K562 (cell line): ENCODE measurements around the gene PIEZO2. TPM values are rescaled to one million over a fixed set of nuclear protein-coding genes. Genes with fewer than 3 reads are reported as not detected.

Experiments used
- ATAC-seq: fragments of 200-7000 bp; cut with Tn5 transposase; 3 replicates; pipeline ENCODE4 v1.9.1; 2020; ENCODE audit warnings: moderate library complexity
- BruUV-seq: library from RNA; stranded (reverse); fragments of 400-500 nt; replicated peaks from 2 replicates; lab custom pipeline; 2021; lab: Mats Ljungman, UMichigan
- CTCF ChIA-PET: fragments of 300-600 bp; formaldehyde crosslinking; extraction: SDS; loops from one replicate; lab custom pipeline; 2021; ENCODE audit warnings: low intra/inter-chr PET ratio; lab: Yijun Ruan, JAX
- POLR2A ChIA-PET: fragments of 300-600, 350-650 bp; sonication (Branson Sonifier 250); formaldehyde crosslinking; extraction: SDS; loops from one replicate; lab custom pipeline; 2021; ENCODE audit warnings: antibody characterized with exemption, inconsistent platforms; lab: Yijun Ruan, JAX
- DNase-seq, 4 experiments: peaks; one replicate each; pipeline versions ENCODE4 v3.0.0 to v3.0.0-alpha.2; 2011 to 2018; ENCODE audit warnings: low spot score in 3 of 4, mixed read lengths in 3 of 4; ENCODE audit errors: extremely low read depth in 1 of 4
- FAIRE-seq: peaks from 2 replicates; lab custom pipeline; 2011; peaks lifted over from hg19 to GRCh38; lab: Jason Lieb, UNC
- H2AFZ ChIP-seq: 2 replicates; pipeline ENCODE4 v1.6.0; 2011; ENCODE audit warnings: low read depth, low read length, control low read depth, inconsistent platforms
- H3K27ac ChIP-seq: fragments of 200-600 bp; 3 replicates; pipeline ENCODE4 v1.8.0; 2011; ENCODE audit warnings: low read depth, mild to moderate bottlenecking, control low read depth, inconsistent platforms, low read length, moderate library complexity, mixed read lengths; ENCODE audit errors: extremely low read depth
- H3K27me3 ChIP-seq, 2 experiments: fragments of 300-600 bp in 1 of 2; 2 replicates in 1 of 2; 3 replicates in 1 of 2; pipeline versions ENCODE4 v1.6.0 to v1.8.0; 2011; ENCODE audit warnings: inconsistent platforms in 2 of 2, low read length in 2 of 2, mild to moderate bottlenecking in 1 of 2, mixed read lengths in 1 of 2, moderate library complexity in 1 of 2; ENCODE audit not compliant: control insufficient read depth in 2 of 2, insufficient read depth in 2 of 2
- H3K36me3 ChIP-seq: fragments of 300-600 bp; 3 replicates; pipeline ENCODE4 v1.8.0; 2011; ENCODE audit warnings: mild to moderate bottlenecking, low read length, inconsistent platforms; ENCODE audit not compliant: control insufficient read depth, insufficient read depth
- H3K4me1 ChIP-seq, 2 experiments: fragments of 200-600 bp in 1 of 2; replicated peaks in 1 of 2; 2 replicates in 1 of 2; 3 replicates in 1 of 2; pipeline versions ENCODE4 v1.5.1 to v1.8.0; 2011; ENCODE audit warnings: inconsistent platforms in 2 of 2, low read length in 2 of 2, mild to moderate bottlenecking in 1 of 2, mixed read lengths in 1 of 2, moderate library complexity in 1 of 2; ENCODE audit not compliant: control insufficient read depth in 2 of 2, insufficient read depth in 2 of 2
- H3K4me2 ChIP-seq: 2 replicates; pipeline ENCODE4 v1.6.1; 2011; ENCODE audit warnings: low read length, control low read depth, inconsistent platforms, mixed read lengths; ENCODE audit not compliant: insufficient read depth
- H3K4me3 ChIP-seq: fragments of 200-600 bp; sonication (generic), shearing (Covaris generic); 2 replicates; pipeline ENCODE4 v1.5.1; 2016; ENCODE audit warnings: control low read depth, inconsistent platforms
- H3K79me2 ChIP-seq: fragments of 200-600 bp; 3 replicates; pipeline ENCODE4 v1.8.0; 2011; ENCODE audit warnings: low read length, inconsistent platforms; ENCODE audit not compliant: control insufficient read depth, insufficient read depth
- H3K9ac ChIP-seq, 2 experiments: 2 replicates each; pipeline versions ENCODE4 v1.6.0 to v1.6.1; 2011; ENCODE audit warnings: low read depth in 2 of 2, low read length in 2 of 2, control low read depth in 1 of 2, inconsistent platforms in 1 of 2, mild to moderate bottlenecking in 1 of 2, mixed read lengths in 1 of 2; ENCODE audit not compliant: insufficient read depth in 1 of 2
- H3K9me1 ChIP-seq: one replicate; pipeline ENCODE4 v1.6.0; 2011; ENCODE audit warnings: inconsistent platforms, mild to moderate bottlenecking, low read length, moderate library complexity; ENCODE audit not compliant: control insufficient read depth, insufficient read depth
- H3K9me3 ChIP-seq: replicated peaks from 2 replicates; pipeline ENCODE4 v1.5.1; 2011; ENCODE audit warnings: low read depth, low read length, inconsistent platforms; ENCODE audit not compliant: control insufficient read depth, insufficient read depth
- H4K20me1 ChIP-seq: replicated peaks from 2 replicates; pipeline ENCODE4 v1.6.1; 2011; ENCODE audit warnings: low read length, inconsistent platforms, mixed read lengths; ENCODE audit not compliant: control insufficient read depth, insufficient read depth
- CBX5 ChIP-seq: IDR thresholded peaks from 2 replicates; pipeline ENCODE4 v1.6.1; 2014; ENCODE audit warnings: low read depth, borderline replicate concordance
- DACH1 ChIP-seq: fragments of 450-650 bp; IDR thresholded peaks from 2 replicates; pipeline ENCODE4 v1.6.1; 2018; ENCODE audit not compliant: partially characterized antibody
- EP400 ChIP-seq: fragments of 450-650 bp; IDR thresholded peaks from 2 replicates; pipeline ENCODE4 v1.6.1; 2017; ENCODE audit warnings: antibody characterized with exemption, mild to moderate bottlenecking, moderate library complexity
- KDM2B ChIP-seq: fragments of 250-450 bp; sonication (Bioruptor Pico); IDR thresholded peaks from 2 replicates; pipeline ENCODE4 v1.8.0; 2021; ENCODE audit warnings: mild to moderate bottlenecking, moderate library complexity
- MEF2D ChIP-seq: conservative IDR thresholded peaks from 2 replicates; pipeline ENCODE4 v1.6.1; 2016; ENCODE audit warnings: low read depth, missing genetic modification characterization, missing compliant biosample characterization
- NBN ChIP-seq: fragments of 450-650 bp; IDR thresholded peaks from 2 replicates; pipeline ENCODE4 v1.6.1; 2016; ENCODE audit warnings: low read depth, mild to moderate bottlenecking
- NFATC3 ChIP-seq: fragments of 450-650 bp; IDR thresholded peaks from 2 replicates; pipeline ENCODE4 v1.6.1; 2017; ENCODE audit warnings: mild to moderate bottlenecking
- PHB2 ChIP-seq: fragments of 450-650 bp; IDR thresholded peaks from 2 replicates; pipeline ENCODE4 v1.6.1; 2017; ENCODE audit warnings: low read depth
- RBM25 ChIP-seq: fragments of 200-400 bp; formaldehyde crosslinking; IDR thresholded peaks from 2 replicates; pipeline ENCODE4 v1.6.1; 2018; ENCODE audit warnings: low read length, low read depth, moderate library complexity; ENCODE audit not compliant: severe bottlenecking
- RREB1 ChIP-seq: fragments of 250-450 bp; sonication (Bioruptor Pico); IDR thresholded peaks from 2 replicates; pipeline ENCODE4 v1.4.0; 2020
- STAT5B ChIP-seq: fragments of 250-450 bp; sonication (Bioruptor Pico); IDR thresholded peaks from 2 replicates; pipeline ENCODE4 v1.8.0; 2021; ENCODE audit warnings: mild to moderate bottlenecking, inconsistent platforms
- ZNF707 ChIP-seq: fragments of 250-450 bp; sonication (Bioruptor Pico); conservative IDR thresholded peaks from 2 replicates; pipeline ENCODE4 v1.8.0; 2022; ENCODE audit warnings: inconsistent platforms, mild to moderate bottlenecking, moderate library complexity
- WGBS: fragments of 100-300 bp; shearing (Covaris generic); methylation state at CpG from one replicate; pipeline ENCODE4 v1.1.6; 2016; ENCODE audit warnings: low coverage, mixed read lengths; ENCODE audit not compliant: insufficient coverage; ENCODE audit errors: missing lambda C conversion rate; 5-methylcytosine and 5-hydroxymethylcytosine counted together
- in situ Hi-C: fragments of 300-500 bp; cut with MboI; formaldehyde crosslinking; loops from 4 replicates; pipeline ENCODE4 v1.15.0; 2018; ENCODE audit warnings: inconsistent platforms, mixed read lengths
- intact Hi-C: fragments of 100-400 bp; cut with micrococcal nuclease; formaldehyde crosslinking; loops from 2 replicates; pipeline ENCODE4 v1.14.2; 2022
- polyA plus RNA-seq, 8 experiments: library from polyadenylated mRNA; depleted of rRNA in 4 of 8; stranded (reverse) in 5 of 8; unstranded in 3 of 8; fragments of >200 nt; fragmentation: Nextera tagmentation in 2 of 8; fragmentation: Illumina TruSeq in 1 of 8; extraction: Ambion mirVana in 2 of 8; extraction: Trizol in 1 of 8; gene quantifications; 2 replicates each; pipeline versions ENCODE4 v1.2.1 to v1.2.3, GENCODE V29; 2011 to 2014; ENCODE audit warnings: inconsistent platforms in 1 of 8, missing spikeins in 1 of 8
- total RNA-seq, 7 experiments: library from RNA; depleted of rRNA in 6 of 7; stranded (reverse); fragments of >200 nt in 6 of 7; fragmentation: Illumina TruSeq in 2 of 7; extraction: Trizol in 2 of 7; gene quantifications; 2 replicates each; pipeline versions ENCODE4 v1.2.1 to v1.2.3, GENCODE V29; 2011 to 2021; ENCODE audit warnings: low replicate concordance in 1 of 7

PIEZO2 gene
- total and polyA plus RNA-seq, 9 of the 15 experiments (the other 6 are each of a cell fraction or from before 2014, with no cell fraction given): 0.54 to 4.1 (median 2.0) TPM

- H3K4me1 ChIP-seq: no peaks in the 10 kb centered on the region
- no peak for DNase-seq
- no peak for FAIRE-seq
- H3K9ac ChIP-seq: no peak overlapping the region
- BruUV-seq: no TSS peak
- intact Hi-C loops: no loop called here
- H3K36me3 ChIP-seq: no peaks in the 10 kb centered on the region
- H3K9me3 ChIP-seq: no peaks in the 10 kb centered on the region
- POLR2A ChIA-PET: interaction anchor here (1.1 kb wide), 1 partner anchor 10 kb away, joined by 3 read pairs; no protein-coding TSS in a partner anchor
- H3K4me2 ChIP-seq: no peak overlapping the region
- H3K79me2 ChIP-seq: no peaks in the 10 kb centered on the region
- in situ Hi-C loops: no loop called here
- no peak overlapping the region for H3K27ac ChIP-seq
- H2AFZ ChIP-seq: no peak overlapping the region
- 0% methylated on average over 6 of the region's 6 CpGs for WGBS
- no peaks in the 10 kb centered on the region for H4K20me1 ChIP-seq
- no peaks in the 10 kb centered on the region for H3K9me1 ChIP-seq
- H3K27me3 ChIP-seq: no peaks in the 10 kb centered on the region
- TF ChIP-seq KDM2B (CRISPR knock-in tag) (no peak), NBN (no peak), NFATC3 (no peak)
- ATAC-seq: no peak
- no peak overlapping the region for H3K4me3 ChIP-seq
- CTCF ChIA-PET: no interaction called here
Observed at GRCh38 chr18:11095674-11096293, 53.6 kb downstream of the PIEZO2 start.

- Histone ChIP-seq H3K27me3 (no peaks in the 10 kb centered on the region), H3K4me1 (no peaks in the 10 kb centered on the region), H3K79me2 (no peaks in the 10 kb centered on the region), H3K9me1 (no peaks in the 10 kb centered on the region), H4K20me1 (no peaks in the 10 kb centered on the region), H3K4me3 (no peak overlapping the region), H3K27ac (no peak overlapping the region)
- POLR2A ChIA-PET: no interaction called here
- in situ Hi-C loops (no loop called here), intact Hi-C loops (no loop called here)
- FAIRE-seq: no peak
- ATAC-seq: no peak
- CTCF ChIA-PET: no interaction called here
- 2% methylated on average over 5 of the region's 5 CpGs for WGBS
- no TSS peak for BruUV-seq
- no peak for TF ChIP-seq ZNF707 (CRISPR knock-in tag)
- no peak for TF ChIP-seq MEF2D (tag)
- TF ChIP-seq EP400: no peak
- no peak for TF ChIP-seq CBX5
- no peak for TF ChIP-seq DACH1
- no peak for TF ChIP-seq RBM25
- no peak for TF ChIP-seq RREB1
- TF ChIP-seq STAT5B (CRISPR knock-in tag): no peak
- TF ChIP-seq PHB2: no peak
- TF ChIP-seq, all 486 proteins: peak for 0
- H3K9ac ChIP-seq: no peak overlapping the region
- H3K36me3 ChIP-seq: no peaks in the 10 kb centered on the region
- H3K9me3 ChIP-seq: no peaks in the 10 kb centered on the region
- H3K4me2 ChIP-seq: no peak overlapping the region
- no peak overlapping the region for H2AFZ ChIP-seq
- DNase-seq: no peak
Observed at GRCh38 chr18:11095211-11095610, 54.2 kb downstream of the PIEZO2 start.
